ENCODE data around the gene PID1. TPM values are rescaled to one million over a fixed set of nuclear protein-coding genes. Genes with fewer than 3 reads are reported as not detected.

Gene PID1, protein sequence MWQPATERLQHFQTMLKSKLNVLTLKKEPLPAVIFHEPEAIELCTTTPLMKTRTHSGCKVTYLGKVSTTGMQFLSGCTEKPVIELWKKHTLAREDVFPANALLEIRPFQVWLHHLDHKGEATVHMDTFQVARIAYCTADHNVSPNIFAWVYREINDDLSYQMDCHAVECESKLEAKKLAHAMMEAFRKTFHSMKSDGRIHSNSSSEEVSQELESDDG
- 10.3 TPM for total RNA-seq

DNA sequence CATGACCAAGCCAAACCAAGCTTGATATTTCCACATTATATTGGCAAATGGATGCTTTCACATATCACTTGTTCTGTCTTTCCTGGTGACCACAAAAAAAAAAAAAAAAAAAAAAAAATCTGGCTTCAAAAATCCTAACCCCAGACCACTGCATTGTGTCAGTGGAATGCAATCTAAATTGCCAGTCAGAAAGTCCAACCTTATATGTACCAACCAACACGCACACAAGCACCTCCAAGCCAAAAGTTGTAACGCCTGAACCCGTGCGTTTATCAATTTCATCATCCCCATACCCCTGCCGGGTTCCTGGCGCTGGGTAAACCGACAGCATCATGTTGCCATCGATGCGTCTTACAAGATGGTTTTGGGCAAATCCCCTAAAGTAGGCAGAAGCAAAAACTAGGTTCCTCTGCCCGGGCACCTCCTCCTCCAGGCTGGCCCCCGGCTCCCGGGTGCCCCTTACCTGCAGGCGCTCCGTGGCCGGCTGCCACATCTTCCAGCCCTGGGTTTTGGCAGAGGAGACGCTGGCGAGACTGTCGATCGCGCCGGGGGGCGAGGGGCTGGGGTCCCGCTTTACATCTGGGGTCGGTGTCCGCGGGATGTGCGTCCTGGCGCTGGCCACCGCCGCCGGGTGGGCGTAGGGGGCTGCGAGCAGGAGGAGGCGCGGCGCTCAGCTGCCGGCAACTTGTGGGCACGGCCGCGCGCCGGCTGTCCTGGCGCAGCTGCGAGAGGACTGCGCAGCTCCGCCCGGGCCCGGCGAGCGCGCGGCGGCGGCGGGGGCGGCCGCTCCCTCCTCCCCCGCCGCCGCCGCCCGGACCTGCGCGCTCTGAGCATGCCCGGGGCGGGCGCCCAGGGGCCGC lies at the start of gene PID1:
TSS of gene PID1 (minus strand) at position 737 of the 860 bp plus-strand sequence. CDS start at position 493, 244 bp downstream.

Small RNAs within 50 kb of the gene (small RNA-seq; reads per million reads assigned to genes)
- gene RN7SKP283 (ENCODE audit: low replicate concordance), result not detected
